Measurements from ENCODE around the gene ZBTB42. TPM values are rescaled to one million over a fixed set of nuclear protein-coding genes. Genes with fewer than 3 reads are reported as not detected.

The ZBTB42 gene
- total and polyA plus RNA-seq, 2 donors (not counting 3 experiments of a cell fraction or from before 2014, with no cell fraction given), result 3.1 to 3.8 TPM

- no peaks in the 10 kb centered on the region for H3K9me3 ChIP-seq (replicated peaks; ENCODE audit: control insufficient read depth, insufficient read depth, low read length)
- intact Hi-C loops (cut with micrococcal nuclease) (loop anchor here (10.0 kb wide), 1 partner anchor 208 kb away; the partner anchor contains the start of gene AHNAK2), dilution Hi-C loops (cut with MboI; ENCODE audit: extremely low pct_ligation_motif_present, low sequenced_read_pairs) (no loop called here)
- H3K9ac ChIP-seq (replicated peaks; ENCODE audit: extremely low read depth, insufficient read depth, low read length), result no peak overlapping the region
- ChIA-PET POLR2A (no interaction called here), CTCF (interaction anchor here (1.0 to 2.0 kb wide), 3 partner anchors 14 to 59 kb away, joined by 6 to 8 read pairs (median 7); partner anchors contain the start of gene SIVA1)
- H3K27me3 ChIP-seq (ENCODE audit: control insufficient read depth in 2 of 2, insufficient read depth in 2 of 2, low read length in 2 of 2), result no peaks in the 10 kb centered on the region
- H3K36me3 ChIP-seq (ENCODE audit: control insufficient read depth in 2 of 2, extremely low read depth in 1 of 2, insufficient read depth in 2 of 2, low read length in 2 of 2), result peaks cover 0 to 14% of the 10 kb centered on the region in 2 experiments
- no peaks in the 10 kb centered on the region for H4K20me1 ChIP-seq (replicated peaks; ENCODE audit: control insufficient read depth, extremely low read depth, insufficient read depth, low read length)
- H3K79me2 ChIP-seq (ENCODE audit: control insufficient read depth, insufficient read depth, low read length), result no peaks in the 10 kb centered on the region
- H3K9me1 ChIP-seq (replicated peaks; ENCODE audit: control insufficient read depth, extremely low read depth, insufficient read depth, low read length), result no peaks in the 10 kb centered on the region
- no peak overlapping the region for H3K4me2 ChIP-seq (ENCODE audit: insufficient read depth, low read length)
- H3K4me1 ChIP-seq (ENCODE audit: control insufficient read depth, extremely low read depth, insufficient read depth, low read length), result no peaks in the 10 kb centered on the region
- FAIRE-seq (no peak), DNase-seq (ENCODE audit: low read depth, low spot score) (no peak)
- H3K27ac ChIP-seq (ENCODE audit: insufficient read depth, low read depth, low read length), result no peak overlapping the region
- H2AFZ ChIP-seq (ENCODE audit: low read depth, low read length), result no peak overlapping the region
- H3K4me3 ChIP-seq (replicated peaks in 1 of 3; ENCODE audit: insufficient read depth in 1 of 3, low read depth in 1 of 3, low read length in 3 of 3), result no peak overlapping the region
- no TSS peak for BruUV-seq (replicated peaks)
- TF ChIP-seq JUN (IDR thresholded peaks at IDR 0.05; ENCODE audit: borderline replicate concordance, insufficient read depth, insufficient read length, low read depth) (no peak), FOS (IDR thresholded peaks at IDR 0.05; ENCODE audit: borderline replicate concordance, insufficient read depth, low read length) (no peak), POLR2AphosphoS5 (IDR thresholded peaks at IDR 0.05; ENCODE audit: insufficient read depth, low read depth, low read length) (no peak), MYC (IDR thresholded peaks at IDR 0.05; ENCODE audit: low read depth, low read length) (no peak), MAX (IDR thresholded peaks at IDR 0.05; ENCODE audit: insufficient read depth, insufficient read length) (no peak), POLR2A (IDR thresholded peaks at IDR 0.05; ENCODE audit: low read depth, low read length) (no peak)
Observed at GRCh38 chr14:104766863-104767633, 33.9 kb upstream of the ZBTB42 start.

- dilution Hi-C loops (cut with MboI; ENCODE audit: extremely low pct_ligation_motif_present, low sequenced_read_pairs), result no loop called here
- CTCF ChIA-PET, result interaction anchor here (1.0 to 1.8 kb wide), 2 partner anchors 53 to 58 kb away, joined by 7 to 8 read pairs; no protein-coding TSS in a partner anchor
Observed at GRCh38 chr14:104767634-104767918, 33.3 kb upstream of the ZBTB42 start.

More at GRCh38 chr14:104767634-104767918, 33.3 kb upstream of the ZBTB42 start:
- Histone ChIP-seq H3K9me1 (replicated peaks; ENCODE audit: control insufficient read depth, extremely low read depth, insufficient read depth, low read length) (no peaks in the 10 kb centered on the region), H3K9ac (replicated peaks; ENCODE audit: extremely low read depth, insufficient read depth, low read length) (no peak overlapping the region), H3K27ac (ENCODE audit: insufficient read depth, low read depth, low read length) (no peak overlapping the region), H4K20me1 (replicated peaks; ENCODE audit: control insufficient read depth, extremely low read depth, insufficient read depth, low read length) (no peaks in the 10 kb centered on the region), H3K4me1 (ENCODE audit: control insufficient read depth, extremely low read depth, insufficient read depth, low read length) (no peaks in the 10 kb centered on the region), H3K79me2 (ENCODE audit: control insufficient read depth, insufficient read depth, low read length) (no peaks in the 10 kb centered on the region), H3K4me2 (ENCODE audit: insufficient read depth, low read length) (no peak overlapping the region), H3K27me3 (ENCODE audit: control insufficient read depth in 2 of 2, insufficient read depth in 2 of 2, low read length in 2 of 2) (no peaks in the 10 kb centered on the region), H2AFZ (ENCODE audit: low read depth, low read length) (no peak overlapping the region), H3K9me3 (replicated peaks; ENCODE audit: control insufficient read depth, insufficient read depth, low read length) (no peaks in the 10 kb centered on the region), H3K36me3 (ENCODE audit: control insufficient read depth in 2 of 2, extremely low read depth in 1 of 2, insufficient read depth in 2 of 2, low read length in 2 of 2) (peaks cover 0 to 20% of the 10 kb centered on the region in 2 experiments), H3K4me3 (replicated peaks in 1 of 3; ENCODE audit: insufficient read depth in 1 of 3, low read depth in 1 of 3, low read length in 3 of 3) (no peak overlapping the region)
- FAIRE-seq (no peak), DNase-seq (ENCODE audit: low read depth, low spot score) (no peak)
- BruUV-seq (replicated peaks), result no TSS peak
- POLR2A ChIA-PET, result no interaction called here
- intact Hi-C loops (cut with micrococcal nuclease), result loop anchor here (10.0 kb wide), 1 partner anchor 207 kb away; the partner anchor contains the start of gene AHNAK2
- TF ChIP-seq MAX (IDR thresholded peaks at IDR 0.05; ENCODE audit: insufficient read depth, insufficient read length), result no peak
- TF ChIP-seq MYC (IDR thresholded peaks at IDR 0.05; ENCODE audit: low read depth, low read length), result no peak
- TF ChIP-seq POLR2A (IDR thresholded peaks at IDR 0.05; ENCODE audit: low read depth, low read length), result no peak
- no peak for TF ChIP-seq GATA2 (IDR thresholded peaks at IDR 0.05; ENCODE audit: insufficient read depth, insufficient read length, low read depth, low read length)
- TF ChIP-seq EZH2 (IDR thresholded peaks at IDR 0.05; ENCODE audit: borderline replicate concordance, low read depth, low read length, severe bottlenecking), result no peak
- no peak for TF ChIP-seq POLR2AphosphoS5 (IDR thresholded peaks at IDR 0.05; ENCODE audit: insufficient read depth, low read depth, low read length)
